ENCODE data around the gene GID8. TPM values are rescaled to one million over a fixed set of nuclear protein-coding genes. Genes with fewer than 3 reads are reported as not detected.

Gene GID8
- total and polyA plus RNA-seq, 2 of the 4 experiments (the other 2 are of a cell fraction) = 21.5 to 33.9 TPM

- TF ChIP-seq, protein P1, sequence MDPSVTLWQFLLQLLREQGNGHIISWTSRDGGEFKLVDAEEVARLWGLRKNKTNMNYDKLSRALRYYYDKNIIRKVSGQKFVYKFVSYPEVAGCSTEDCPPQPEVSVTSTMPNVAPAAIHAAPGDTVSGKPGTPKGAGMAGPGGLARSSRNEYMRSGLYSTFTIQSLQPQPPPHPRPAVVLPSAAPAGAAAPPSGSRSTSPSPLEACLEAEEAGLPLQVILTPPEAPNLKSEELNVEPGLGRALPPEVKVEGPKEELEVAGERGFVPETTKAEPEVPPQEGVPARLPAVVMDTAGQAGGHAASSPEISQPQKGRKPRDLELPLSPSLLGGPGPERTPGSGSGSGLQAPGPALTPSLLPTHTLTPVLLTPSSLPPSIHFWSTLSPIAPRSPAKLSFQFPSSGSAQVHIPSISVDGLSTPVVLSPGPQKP (IDR thresholded peaks at IDR 0.05; ENCODE audit: borderline replicate concordance, low read depth, low read length) = no peak
- TF ChIP-seq FOS (IDR thresholded peaks at IDR 0.05; ENCODE audit: low read depth, low read length) (no peak), BHLHE40 (IDR thresholded peaks at IDR 0.05; ENCODE audit: low read depth, low read length) (no peak)
Observed at GRCh38 chr20:62952968-62953838, 15.3 kb downstream of the GID8 start (continued).

Data from IMR-90 (cell line).